Neural cell (in vitro differentiated cells): Measurements from ENCODE around the gene GOLGA7B. TPM values are rescaled to one million over a fixed set of nuclear protein-coding genes. Genes with fewer than 3 reads are reported as not detected.

Source experiments
- H2AFZ ChIP-seq: fragments of 200-600, 300-800 bp; sonication (generic), shearing (Covaris generic); 2 replicates; pipeline ENCODE4 v1.6.0; 2014; ENCODE audit warnings: low read depth, mild to moderate bottlenecking, antibody characterized with exemption, low read length, moderate library complexity
- H3F3A ChIP-seq: fragments of 200-600 bp; shearing (Covaris generic); 2 replicates; pipeline ENCODE4 v1.6.1; 2016; ENCODE audit warnings: mild to moderate bottlenecking, moderate library complexity, mixed read lengths, antibody characterized with exemption, low read length; ENCODE audit not compliant: insufficient read depth, poor library complexity, severe bottlenecking
- H3K27ac ChIP-seq: fragments of 200-600, 300-800 bp; sonication (generic), shearing (Covaris generic); 2 replicates; pipeline ENCODE4 v1.5.1; 2014; ENCODE audit warnings: mild to moderate bottlenecking, low read length, moderate library complexity
- H3K27me3 ChIP-seq: fragments of 300-800, 200-600 bp; sonication (generic), shearing (Covaris generic); 2 replicates; pipeline ENCODE4 v1.6.0; 2014; ENCODE audit warnings: mild to moderate bottlenecking, low read depth, low read length, moderate library complexity; ENCODE audit not compliant: insufficient read depth
- H3K36me3 ChIP-seq: fragments of 300-800, 200-600 bp; sonication (generic), shearing (Covaris generic); 2 replicates; pipeline ENCODE4 v1.5.1; 2014; ENCODE audit warnings: mild to moderate bottlenecking, antibody characterized with exemption, low read length, moderate library complexity; ENCODE audit not compliant: insufficient read depth
- H3K4me2 ChIP-seq: fragments of 300-800, 200-600 bp; sonication (generic), shearing (Covaris generic); 2 replicates; pipeline ENCODE4 v1.6.0; 2014; ENCODE audit warnings: mild to moderate bottlenecking, low read length
- H3K4me3 ChIP-seq: fragments of 300-800, 200-600 bp; sonication (generic), shearing (Covaris generic); 2 replicates; pipeline ENCODE4 v1.5.1; 2014; ENCODE audit warnings: mild to moderate bottlenecking, low read length, moderate library complexity
- H3K79me2 ChIP-seq: fragments of 200-600 bp; shearing (Covaris generic); replicated peaks from 2 replicates; pipeline ENCODE4 v1.6.0; 2014; ENCODE audit warnings: mild to moderate bottlenecking, low read length, moderate library complexity; ENCODE audit not compliant: insufficient read depth
- H3K9ac ChIP-seq: fragments of 300-800, 200-600 bp; sonication (generic), shearing (Covaris generic); 2 replicates; pipeline ENCODE4 v1.6.1; 2016; ENCODE audit warnings: mild to moderate bottlenecking, low read length, mixed read lengths
- H3K9me2 ChIP-seq: fragments of 200-600 bp; shearing (Covaris generic); 2 replicates; pipeline ENCODE4 v1.6.1; 2016; ENCODE audit warnings: mild to moderate bottlenecking, low read length, mixed read lengths; ENCODE audit not compliant: insufficient read depth
- H3K9me3 ChIP-seq: fragments of 200-600, 300-800 bp; sonication (generic), shearing (Covaris generic); 2 replicates; pipeline ENCODE4 v1.6.1; 2016; ENCODE audit warnings: mild to moderate bottlenecking, mixed run types, low read length, moderate library complexity, mixed read lengths
- H4K20me1 ChIP-seq: fragments of 200-600 bp; shearing (Covaris generic); 2 replicates; pipeline ENCODE4 v1.6.1; 2016; ENCODE audit warnings: mild to moderate bottlenecking, mixed run types; ENCODE audit not compliant: insufficient read depth
- EP300 ChIP-seq: fragments of 450-650 bp; conservative IDR thresholded peaks from 2 replicates; pipeline ENCODE4 v1.6.1; 2014; ENCODE audit warnings: antibody characterized with exemption, mild to moderate bottlenecking, moderate library complexity; ENCODE audit not compliant: poor library complexity, severe bottlenecking
- EZH2 ChIP-seq: fragments of 200-600, 300-800 bp; shearing (Covaris generic), sonication (generic); IDR thresholded peaks from 2 replicates; pipeline ENCODE4 v1.6.1; 2014; ENCODE audit warnings: antibody characterized with exemption, low read length, borderline replicate concordance, mild to moderate bottlenecking; ENCODE audit not compliant: insufficient read depth, poor library complexity, severe bottlenecking
- MXI1 ChIP-seq: fragments of 450-650 bp; conservative IDR thresholded peaks from 2 replicates; pipeline ENCODE4 v1.6.1; 2014; ENCODE audit warnings: antibody characterized with exemption, mild to moderate bottlenecking; ENCODE audit not compliant: poor library complexity, severe bottlenecking
- POLR2AphosphoS5 ChIP-seq: IDR thresholded peaks from 2 replicates; pipeline ENCODE4 v1.6.1; 2012
- RAD21 ChIP-seq: fragments of 450-650 bp; conservative IDR thresholded peaks from 2 replicates; pipeline ENCODE4 v1.6.1; 2014; ENCODE audit warnings: antibody characterized with exemption, mild to moderate bottlenecking, moderate library complexity
- SMC3 ChIP-seq: fragments of 450-650 bp; conservative IDR thresholded peaks from 2 replicates; pipeline ENCODE4 v1.6.1; 2014; ENCODE audit warnings: antibody characterized with exemption, mild to moderate bottlenecking, moderate library complexity; ENCODE audit not compliant: poor library complexity
- TAF1 ChIP-seq: IDR thresholded peaks from 2 replicates; pipeline ENCODE4 v1.6.1; 2012; ENCODE audit warnings: low read depth
- polyA plus RNA-seq: library from polyadenylated mRNA; depleted of rRNA; stranded (reverse); fragments of >200 nt; gene quantifications from 2 replicates; pipeline ENCODE4 v1.2.3, GENCODE V29; 2014
- TF ChIP-seq, protein P1 (sequence below): fragments of 450-650 bp; IDR thresholded peaks from 2 replicates; pipeline ENCODE4 v1.5.1; 2014; ENCODE audit warnings: antibody characterized with exemption, mild to moderate bottlenecking, moderate library complexity; ENCODE audit not compliant: poor library complexity, severe bottlenecking
- TF ChIP-seq, protein P2 (sequence below): IDR thresholded peaks from 2 replicates; pipeline ENCODE4 v1.6.1; 2012; ENCODE audit warnings: borderline replicate concordance

Gene GOLGA7B
- polyA plus RNA-seq, 1 donor from 2014 or later: 30.4 TPM

DNA sequence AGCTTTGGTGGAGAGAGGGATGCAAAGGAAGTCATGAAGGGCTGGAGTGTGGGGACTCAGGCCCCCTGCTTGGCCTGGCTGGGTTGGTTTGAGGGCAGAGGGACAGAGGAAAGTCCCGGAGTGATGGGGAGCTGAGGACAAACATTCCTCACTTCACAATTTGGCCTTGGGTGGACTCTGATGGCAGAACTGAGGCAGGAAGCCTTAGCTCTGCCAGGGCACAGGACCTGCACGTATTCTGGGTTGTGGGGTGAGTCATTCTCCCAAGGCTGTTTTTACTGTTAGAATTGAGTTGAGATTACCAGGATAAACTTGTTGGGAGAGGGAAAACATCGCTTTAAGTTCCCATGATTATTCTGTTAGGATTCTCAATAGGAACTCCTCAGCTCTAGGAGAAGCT, 2.6 kb downstream of the GOLGA7B start:
- H3F3A ChIP-seq: no peaks in the 10 kb centered on the region
- H3K9me2 ChIP-seq: no peaks in the 10 kb centered on the region
- H3K9ac ChIP-seq: no peak overlapping the region
- H3K4me3 ChIP-seq: peak overlapping the region; percentile 88
- H3K27ac ChIP-seq: no peak overlapping the region
- no peak overlapping the region for H3K4me2 ChIP-seq
- H3K36me3 ChIP-seq: no peaks in the 10 kb centered on the region
- TF ChIP-seq EZH2 (no peak), TAF1 (no peak)
- no peaks in the 10 kb centered on the region for H4K20me1 ChIP-seq
- no peak overlapping the region for H2AFZ ChIP-seq
- H3K27me3 ChIP-seq: peaks cover 30% of the 10 kb centered on the region
- H3K9me3 ChIP-seq: no peaks in the 10 kb centered on the region
- H3K79me2 ChIP-seq: no peaks in the 10 kb centered on the region

DNA sequence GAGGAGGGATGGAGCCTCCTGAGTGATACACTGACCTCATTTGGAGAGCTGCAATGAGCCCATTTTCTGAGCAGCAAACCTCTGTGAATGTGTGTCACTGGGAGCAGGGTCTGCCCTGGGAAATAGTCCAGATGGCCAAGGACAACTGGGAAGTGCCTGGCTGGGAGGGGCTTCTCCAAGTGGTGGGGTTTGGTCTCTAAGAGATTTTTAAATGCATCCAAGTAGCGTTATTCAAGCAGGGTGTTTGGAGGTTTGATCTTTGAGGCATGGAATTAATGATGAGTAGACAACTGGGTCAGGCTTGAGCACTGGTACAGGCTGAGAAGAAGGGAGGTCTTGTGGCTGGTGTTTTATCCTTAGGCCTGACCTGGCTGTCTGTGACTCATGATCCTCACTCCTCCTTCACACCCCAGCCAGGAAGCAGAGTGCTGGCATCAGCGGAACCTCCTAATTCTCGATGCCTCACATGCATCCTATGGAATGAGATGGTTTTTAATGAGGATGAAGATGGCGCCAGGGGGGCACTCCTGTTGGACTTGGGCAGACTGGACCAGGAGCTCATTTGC, 3.3 kb downstream of the GOLGA7B start:
- no peaks in the 10 kb centered on the region for H3K9me2 ChIP-seq
- no peaks in the 10 kb centered on the region for H3F3A ChIP-seq
- H3K4me2 ChIP-seq: no peak overlapping the region
- no peaks in the 10 kb centered on the region for H3K36me3 ChIP-seq
- no peak overlapping the region for H3K4me3 ChIP-seq
- no peaks in the 10 kb centered on the region for H3K9me3 ChIP-seq
- H2AFZ ChIP-seq: no peak overlapping the region
- TF ChIP-seq, protein P1, sequence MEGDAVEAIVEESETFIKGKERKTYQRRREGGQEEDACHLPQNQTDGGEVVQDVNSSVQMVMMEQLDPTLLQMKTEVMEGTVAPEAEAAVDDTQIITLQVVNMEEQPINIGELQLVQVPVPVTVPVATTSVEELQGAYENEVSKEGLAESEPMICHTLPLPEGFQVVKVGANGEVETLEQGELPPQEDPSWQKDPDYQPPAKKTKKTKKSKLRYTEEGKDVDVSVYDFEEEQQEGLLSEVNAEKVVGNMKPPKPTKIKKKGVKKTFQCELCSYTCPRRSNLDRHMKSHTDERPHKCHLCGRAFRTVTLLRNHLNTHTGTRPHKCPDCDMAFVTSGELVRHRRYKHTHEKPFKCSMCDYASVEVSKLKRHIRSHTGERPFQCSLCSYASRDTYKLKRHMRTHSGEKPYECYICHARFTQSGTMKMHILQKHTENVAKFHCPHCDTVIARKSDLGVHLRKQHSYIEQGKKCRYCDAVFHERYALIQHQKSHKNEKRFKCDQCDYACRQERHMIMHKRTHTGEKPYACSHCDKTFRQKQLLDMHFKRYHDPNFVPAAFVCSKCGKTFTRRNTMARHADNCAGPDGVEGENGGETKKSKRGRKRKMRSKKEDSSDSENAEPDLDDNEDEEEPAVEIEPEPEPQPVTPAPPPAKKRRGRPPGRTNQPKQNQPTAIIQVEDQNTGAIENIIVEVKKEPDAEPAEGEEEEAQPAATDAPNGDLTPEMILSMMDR: no peak
- no peak for TF ChIP-seq SMC3
- TF ChIP-seq RAD21: no peak
- no peak for TF ChIP-seq POLR2AphosphoS5
- no peak for TF ChIP-seq TAF1
- TF ChIP-seq EZH2: no peak
- TF ChIP-seq, protein P2, sequence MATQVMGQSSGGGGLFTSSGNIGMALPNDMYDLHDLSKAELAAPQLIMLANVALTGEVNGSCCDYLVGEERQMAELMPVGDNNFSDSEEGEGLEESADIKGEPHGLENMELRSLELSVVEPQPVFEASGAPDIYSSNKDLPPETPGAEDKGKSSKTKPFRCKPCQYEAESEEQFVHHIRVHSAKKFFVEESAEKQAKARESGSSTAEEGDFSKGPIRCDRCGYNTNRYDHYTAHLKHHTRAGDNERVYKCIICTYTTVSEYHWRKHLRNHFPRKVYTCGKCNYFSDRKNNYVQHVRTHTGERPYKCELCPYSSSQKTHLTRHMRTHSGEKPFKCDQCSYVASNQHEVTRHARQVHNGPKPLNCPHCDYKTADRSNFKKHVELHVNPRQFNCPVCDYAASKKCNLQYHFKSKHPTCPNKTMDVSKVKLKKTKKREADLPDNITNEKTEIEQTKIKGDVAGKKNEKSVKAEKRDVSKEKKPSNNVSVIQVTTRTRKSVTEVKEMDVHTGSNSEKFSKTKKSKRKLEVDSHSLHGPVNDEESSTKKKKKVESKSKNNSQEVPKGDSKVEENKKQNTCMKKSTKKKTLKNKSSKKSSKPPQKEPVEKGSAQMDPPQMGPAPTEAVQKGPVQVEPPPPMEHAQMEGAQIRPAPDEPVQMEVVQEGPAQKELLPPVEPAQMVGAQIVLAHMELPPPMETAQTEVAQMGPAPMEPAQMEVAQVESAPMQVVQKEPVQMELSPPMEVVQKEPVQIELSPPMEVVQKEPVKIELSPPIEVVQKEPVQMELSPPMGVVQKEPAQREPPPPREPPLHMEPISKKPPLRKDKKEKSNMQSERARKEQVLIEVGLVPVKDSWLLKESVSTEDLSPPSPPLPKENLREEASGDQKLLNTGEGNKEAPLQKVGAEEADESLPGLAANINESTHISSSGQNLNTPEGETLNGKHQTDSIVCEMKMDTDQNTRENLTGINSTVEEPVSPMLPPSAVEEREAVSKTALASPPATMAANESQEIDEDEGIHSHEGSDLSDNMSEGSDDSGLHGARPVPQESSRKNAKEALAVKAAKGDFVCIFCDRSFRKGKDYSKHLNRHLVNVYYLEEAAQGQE: no peak
- TF ChIP-seq MXI1: no peak
- TF ChIP-seq EP300: no peak
- H3K9ac ChIP-seq: no peak overlapping the region
- H3K79me2 ChIP-seq: no peaks in the 10 kb centered on the region
- peaks cover 28% of the 10 kb centered on the region for H3K27me3 ChIP-seq
- no peak overlapping the region for H3K27ac ChIP-seq
- no peaks in the 10 kb centered on the region for H4K20me1 ChIP-seq

DNA sequence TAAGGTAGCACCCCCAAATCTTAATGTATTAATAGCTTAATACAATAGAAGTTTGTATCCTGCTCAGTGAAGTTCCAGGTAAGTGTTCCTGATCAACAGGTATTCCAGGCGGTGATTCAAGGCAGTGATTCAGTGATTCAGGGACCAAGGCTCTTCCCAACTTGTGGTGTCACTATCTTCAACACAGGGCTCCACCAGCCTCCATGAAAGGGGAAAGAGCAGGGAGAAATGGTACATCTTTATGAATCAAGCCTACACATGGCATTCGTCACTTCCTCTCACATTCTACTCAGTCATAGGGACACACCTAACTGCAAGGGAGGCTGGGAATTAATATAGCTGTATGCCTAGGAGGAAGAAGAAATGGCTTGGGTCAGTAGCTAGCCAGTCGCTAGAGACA, 5.1 kb downstream of the GOLGA7B start:
- H3F3A ChIP-seq: no peaks in the 10 kb centered on the region
- H3K27me3 ChIP-seq: peaks cover 25% of the 10 kb centered on the region
- H3K79me2 ChIP-seq: no peaks in the 10 kb centered on the region
- H2AFZ ChIP-seq: no peak overlapping the region
- no peak for TF ChIP-seq SMC3
- H3K4me2 ChIP-seq: no peak overlapping the region
- no peaks in the 10 kb centered on the region for H4K20me1 ChIP-seq
- no peak overlapping the region for H3K4me3 ChIP-seq
- H3K9me2 ChIP-seq: no peaks in the 10 kb centered on the region
- H3K27ac ChIP-seq: no peak overlapping the region
- no peaks in the 10 kb centered on the region for H3K9me3 ChIP-seq
- H3K9ac ChIP-seq: no peak overlapping the region
- H3K36me3 ChIP-seq: no peaks in the 10 kb centered on the region
